GM18909 (cell line): Measurements from ENCODE around the gene MRPS33.
"Not testable (repeated sequence)": the region's sequence is repeated elsewhere in the genome, so short reads cannot be mapped to it uniquely, and the experiment has no call there.

Experiments used
- ATAC-seq: cut with Tn5 transposase; IDR thresholded peaks from one replicate; pipeline ENCODE4 v1.9.1; 2021; ENCODE audit warnings: mild to moderate bottlenecking; ENCODE audit not compliant: unreplicated experiment, poor library complexity

The MRPS33 gene

GRCh38 chr7:141014524-141015395 is at the start of gene MRPS33:
MRPS33 (minus strand) TSS chr7:141014952; CDS start chr7:141010633, 4,319 bp downstream.
- ATAC-seq = peak; percentile 98

- ATAC-seq = no peak
Observed at GRCh38 chr7:141057788-141058187, 43.0 kb upstream of the MRPS33 start.

GRCh38 chr7:141055146-141055545 is 40.4 kb upstream of the MRPS33 start:
- ATAC-seq = no peak

- ATAC-seq = peak; percentile 81
Observed at GRCh38 chr7:141053626-141054025, 38.9 kb upstream of the MRPS33 start.

GRCh38 chr7:141045842-141046620 is 31.3 kb upstream of the MRPS33 start:
- no peak for ATAC-seq

- ATAC-seq = no peak
Observed at GRCh38 chr7:141045126-141045841, 30.5 kb upstream of the MRPS33 start.

- ATAC-seq = no peak
Observed at GRCh38 chr7:141043616-141044015, 28.9 kb upstream of the MRPS33 start.

- no peak for ATAC-seq
Observed at GRCh38 chr7:141042222-141043193, 27.8 kb upstream of the MRPS33 start.

- ATAC-seq = no peak
Observed at GRCh38 chr7:141039376-141039775, 24.6 kb upstream of the MRPS33 start.

GRCh38 chr7:141038100-141038499 is 23.3 kb upstream of the MRPS33 start:
- ATAC-seq = not testable (repeated sequence)

GRCh38 chr7:141032539-141033323 is 18.0 kb upstream of the MRPS33 start:
- not testable (repeated sequence) for ATAC-seq

GRCh38 chr7:141028767-141029166 is 14.0 kb upstream of the MRPS33 start:
- no peak for ATAC-seq

- ATAC-seq = no peak
Observed at GRCh38 chr7:141027043-141027442, 12.3 kb upstream of the MRPS33 start.

GRCh38 chr7:141024668-141025067 is 9.9 kb upstream of the MRPS33 start:
- ATAC-seq = no peak

GRCh38 chr7:141023295-141023694 is 8.5 kb upstream of the MRPS33 start:
- no peak for ATAC-seq

- no peak for ATAC-seq
Observed at GRCh38 chr7:141017555-141017954, 2.8 kb upstream of the MRPS33 start.

- no peak for ATAC-seq
Observed at GRCh38 chr7:141016349-141016748, 1.6 kb upstream of the MRPS33 start.

- peak; percentile 5 for ATAC-seq
Observed at GRCh38 chr7:141014125-141014523, 628 bp downstream of the MRPS33 start.

GRCh38 chr7:141013345-141013715 is 1.4 kb downstream of the MRPS33 start:
- ATAC-seq = no peak
